Measurements from ENCODE around the gene CTDP1. TPM values are rescaled to one million over a fixed set of nuclear protein-coding genes. Genes with fewer than 3 reads are reported as not detected.
"Not testable (repeated sequence)": the region's sequence is repeated elsewhere in the genome, so short reads cannot be mapped to it uniquely, and the experiment has no call there.

Gene CTDP1
- total RNA-seq, 1 donor: 20.7 TPM

GRCh38 chr18:79747156-79747845, 67.7 kb downstream of the CTDP1 start:
- no peak for DNase-seq (ENCODE audit: low read depth)
- no peak for TF ChIP-seq CTCF (IDR thresholded peaks at IDR 0.05; ENCODE audit: insufficient read depth, low read depth, low read length)
- H3K4me3 ChIP-seq (ENCODE audit: low read depth, low read length): no peak overlapping the region

- no peak overlapping the region for H3K4me3 ChIP-seq (ENCODE audit: low read depth, low read length)
- no peak for DNase-seq (ENCODE audit: low read depth)
- no peak for TF ChIP-seq CTCF (IDR thresholded peaks at IDR 0.05; ENCODE audit: insufficient read depth, low read depth, low read length)
Measured at GRCh38 chr18:79748321-79749180, 68.9 kb downstream of the CTDP1 start.

DNA sequence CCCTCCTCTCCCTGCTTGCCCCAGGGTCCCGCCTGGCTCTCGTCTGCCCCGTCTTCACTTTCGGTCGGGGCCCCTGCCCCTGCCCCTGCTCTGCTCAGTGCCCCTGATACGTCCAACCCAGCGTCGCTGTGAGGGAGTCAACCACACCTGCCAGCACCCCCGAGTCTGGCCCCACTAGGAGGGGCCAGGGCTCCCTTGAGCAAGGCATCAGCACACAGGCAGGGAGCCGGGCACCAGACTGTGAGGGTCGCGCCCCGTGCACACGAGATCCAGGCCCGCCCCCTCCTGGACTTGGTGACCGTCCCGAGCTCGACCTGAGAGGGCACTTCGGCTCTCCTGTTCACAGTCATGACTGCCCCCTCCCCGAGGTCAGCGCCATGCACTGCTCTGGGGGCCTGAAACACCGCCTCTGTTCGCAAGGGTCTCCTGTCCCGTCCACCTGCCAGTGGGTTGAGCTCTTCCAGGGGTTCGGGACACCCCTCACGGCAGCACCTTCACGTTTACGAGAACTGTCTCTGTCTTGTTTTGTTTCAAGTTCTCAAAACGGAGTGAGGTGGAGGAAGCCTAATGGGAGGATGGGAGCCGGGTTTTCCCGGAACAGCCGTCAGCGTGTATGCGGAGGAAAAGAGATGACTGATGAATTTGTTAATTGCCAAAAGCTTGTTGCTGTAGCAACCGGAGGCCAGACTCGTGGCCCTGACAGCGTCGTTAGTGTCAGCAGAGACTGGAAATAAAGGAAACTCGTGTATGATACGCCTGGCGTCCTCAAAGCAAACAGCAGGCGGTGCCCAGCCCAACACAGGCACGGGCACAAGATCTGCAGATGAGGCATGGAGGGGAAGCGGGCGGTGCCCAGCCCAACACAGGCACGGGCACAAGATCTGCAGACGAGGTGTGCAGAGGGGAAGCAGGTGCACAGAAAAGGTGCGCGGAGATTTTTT, 69.9 kb downstream of the CTDP1 start:
- no peak for TF ChIP-seq CTCF (IDR thresholded peaks at IDR 0.05; ENCODE audit: insufficient read depth, low read depth, low read length)
- DNase-seq (ENCODE audit: low read depth): no peak
- no peak overlapping the region for H3K4me3 ChIP-seq (ENCODE audit: low read depth, low read length)

- TF ChIP-seq CTCF (IDR thresholded peaks at IDR 0.05; ENCODE audit: insufficient read depth, low read depth, low read length): no peak
- no peak for DNase-seq (ENCODE audit: low read depth)
- no peak overlapping the region for H3K4me3 ChIP-seq (ENCODE audit: low read depth, low read length)
Measured at GRCh38 chr18:79750980-79751571, 71.5 kb downstream of the CTDP1 start.

GRCh38 chr18:79751918-79752578, 72.4 kb downstream of the CTDP1 start:
- DNase-seq (ENCODE audit: low read depth): not testable (repeated sequence)

DNA sequence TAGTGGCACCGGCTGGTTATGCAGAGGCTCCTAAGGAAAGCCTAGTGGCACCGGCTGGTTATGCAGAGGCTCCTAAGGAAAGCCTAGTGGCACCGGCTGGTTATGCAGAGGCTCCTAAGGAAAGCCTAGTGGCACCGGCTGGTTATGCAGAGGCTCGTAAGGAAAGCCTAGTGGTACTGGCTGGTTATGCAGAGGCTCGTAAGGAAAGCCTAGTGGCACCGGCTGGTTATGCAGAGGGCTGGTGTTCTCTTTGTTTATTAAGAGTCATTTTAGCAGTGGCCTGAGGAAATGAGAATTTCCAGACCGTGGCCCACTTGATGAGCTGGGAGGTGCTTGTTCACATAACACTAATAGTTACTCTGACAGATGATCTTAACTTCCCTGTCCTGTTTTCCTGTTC, 73.3 kb downstream of the CTDP1 start:
- not testable (repeated sequence) for H3K4me3 ChIP-seq (ENCODE audit: low read depth, low read length); DNase-seq (ENCODE audit: low read depth)

More at GRCh38 chr18:79751918-79752578, 72.4 kb downstream of the CTDP1 start:
- not testable (repeated sequence) for H3K4me3 ChIP-seq (ENCODE audit: low read depth, low read length)

GRCh38 chr18:79753391-79753851, 73.8 kb downstream of the CTDP1 start:
- TF ChIP-seq CTCF (IDR thresholded peaks at IDR 0.05; ENCODE audit: insufficient read depth, low read depth, low read length): no peak
- DNase-seq (ENCODE audit: low read depth): no peak
- H3K4me3 ChIP-seq (ENCODE audit: low read depth, low read length): no peak overlapping the region

Measured in fibroblast of villous mesenchyme (primary cell).